ENCODE data around the gene KLHL36. TPM values are rescaled to one million over a fixed set of nuclear protein-coding genes. Genes with fewer than 3 reads are reported as not detected.

Gene KLHL36
- total RNA-seq, 1 donor from 2014 or later: 78.5 TPM

- peaks cover 4% of the 10 kb centered on the region for H3K36me3 ChIP-seq (ENCODE audit: control insufficient read depth, insufficient read depth, low read length)
- no peaks in the 10 kb centered on the region for H3K27me3 ChIP-seq (ENCODE audit: control insufficient read depth, insufficient read depth, low read length)
- no peak overlapping the region for H3K4me3 ChIP-seq (ENCODE audit: low read depth, low read length)
- no peak for DNase-seq (ENCODE audit: low read depth)
- no peak for TF ChIP-seq CTCF (IDR thresholded peaks at IDR 0.05; ENCODE audit: insufficient read depth, low read length, poor library complexity, severe bottlenecking)
Measured at GRCh38 chr16:84608282-84608681, 40.0 kb upstream of the KLHL36 start.

- no peak for DNase-seq (ENCODE audit: low read depth)
- Histone ChIP-seq H3K36me3 (ENCODE audit: control insufficient read depth, insufficient read depth, low read length) (peaks cover 5% of the 10 kb centered on the region), H3K4me3 (ENCODE audit: low read depth, low read length) (no peak overlapping the region), H3K27me3 (ENCODE audit: control insufficient read depth, insufficient read depth, low read length) (no peaks in the 10 kb centered on the region)
- no peak for TF ChIP-seq CTCF (IDR thresholded peaks at IDR 0.05; ENCODE audit: insufficient read depth, low read length, poor library complexity, severe bottlenecking)
Measured at GRCh38 chr16:84609563-84610177, 38.6 kb upstream of the KLHL36 start.

- Histone ChIP-seq H3K4me3 (ENCODE audit: low read depth, low read length) (no peak overlapping the region), H3K27me3 (ENCODE audit: control insufficient read depth, insufficient read depth, low read length) (no peaks in the 10 kb centered on the region), H3K36me3 (ENCODE audit: control insufficient read depth, insufficient read depth, low read length) (peaks cover 5% of the 10 kb centered on the region)
- no peak for TF ChIP-seq CTCF (IDR thresholded peaks at IDR 0.05; ENCODE audit: insufficient read depth, low read length, poor library complexity, severe bottlenecking)
- no peak for DNase-seq (ENCODE audit: low read depth)
Measured at GRCh38 chr16:84610376-84610775, 37.9 kb upstream of the KLHL36 start.

- H3K27me3 ChIP-seq (ENCODE audit: control insufficient read depth, insufficient read depth, low read length): no peaks in the 10 kb centered on the region
- no peak for DNase-seq (ENCODE audit: low read depth)
- TF ChIP-seq CTCF (IDR thresholded peaks at IDR 0.05; ENCODE audit: insufficient read depth, low read length, poor library complexity, severe bottlenecking): no peak
- peaks cover 5% of the 10 kb centered on the region for H3K36me3 ChIP-seq (ENCODE audit: control insufficient read depth, insufficient read depth, low read length)
- H3K4me3 ChIP-seq (ENCODE audit: low read depth, low read length): no peak overlapping the region
Measured at GRCh38 chr16:84611041-84611440, 37.3 kb upstream of the KLHL36 start.

- no peak for TF ChIP-seq CTCF (IDR thresholded peaks at IDR 0.05; ENCODE audit: insufficient read depth, low read length, poor library complexity, severe bottlenecking)
- DNase-seq (ENCODE audit: low read depth): no peak
- H3K27me3 ChIP-seq (ENCODE audit: control insufficient read depth, insufficient read depth, low read length): no peaks in the 10 kb centered on the region
- peaks cover 4% of the 10 kb centered on the region for H3K36me3 ChIP-seq (ENCODE audit: control insufficient read depth, insufficient read depth, low read length)
- no peak overlapping the region for H3K4me3 ChIP-seq (ENCODE audit: low read depth, low read length)
Measured at GRCh38 chr16:84612686-84613085, 35.6 kb upstream of the KLHL36 start.

- no peaks in the 10 kb centered on the region for H3K27me3 ChIP-seq (ENCODE audit: control insufficient read depth, insufficient read depth, low read length)
- H3K4me3 ChIP-seq (ENCODE audit: low read depth, low read length): no peak overlapping the region
- H3K36me3 ChIP-seq (ENCODE audit: control insufficient read depth, insufficient read depth, low read length): peaks cover 4% of the 10 kb centered on the region
- DNase-seq (ENCODE audit: low read depth): no peak
- TF ChIP-seq CTCF (IDR thresholded peaks at IDR 0.05; ENCODE audit: insufficient read depth, low read length, poor library complexity, severe bottlenecking): no peak
Measured at GRCh38 chr16:84613408-84614072, 34.8 kb upstream of the KLHL36 start.

Data from kidney epithelial cell (primary cell).